Middle frontal gyrus (tissue), 1 donor: ENCODE results near the gene KMO.

Source experiments
- DNase-seq: peaks from one replicate; pipeline ENCODE4 v3.0.0-alpha.2; 2015; ENCODE audit warnings: low spot score; ENCODE audit errors: extremely low spot score

Gene KMO

GRCh38 chr1:241536969-241537368 is 4.8 kb downstream of the KMO start:
- no peak for DNase-seq

GRCh38 chr1:241542199-241542907 is 10.2 kb downstream of the KMO start:
- no peak for DNase-seq

- no peak for DNase-seq
Observed at GRCh38 chr1:241548008-241548407, 15.8 kb downstream of the KMO start.

- no peak for DNase-seq
Observed at GRCh38 chr1:241550318-241550717, 18.1 kb downstream of the KMO start.

- no peak for DNase-seq
Observed at GRCh38 chr1:241551759-241552638, 19.8 kb downstream of the KMO start.

GRCh38 chr1:241553886-241554592 is 21.9 kb downstream of the KMO start:
- no peak for DNase-seq

- DNase-seq: no peak
Observed at GRCh38 chr1:241555526-241555925, 23.3 kb downstream of the KMO start.

- DNase-seq: no peak
Observed at GRCh38 chr1:241557031-241557430, 24.9 kb downstream of the KMO start.

- no peak for DNase-seq
Observed at GRCh38 chr1:241557551-241558193, 25.5 kb downstream of the KMO start.

- DNase-seq: no peak
Observed at GRCh38 chr1:241560146-241560848, 28.1 kb downstream of the KMO start.

GRCh38 chr1:241560849-241561187 is 28.6 kb downstream of the KMO start:
- no peak for DNase-seq

GRCh38 chr1:241569848-241570247 is 37.7 kb downstream of the KMO start:
- no peak for DNase-seq

- no peak for DNase-seq
Observed at GRCh38 chr1:241574154-241574553, 42.0 kb downstream of the KMO start.

- no peak for DNase-seq
Observed at GRCh38 chr1:241579434-241579833, 47.3 kb downstream of the KMO start.

- DNase-seq: no peak
Observed at GRCh38 chr1:241582921-241583321, 50.7 kb downstream of the KMO start.

- DNase-seq: no peak
Observed at GRCh38 chr1:241586905-241587512, 54.8 kb downstream of the KMO start.

GRCh38 chr1:241589521-241589920 is 57.3 kb downstream of the KMO start:
- DNase-seq: no peak

- no peak for DNase-seq
Observed at GRCh38 chr1:241590719-241591118, 58.5 kb downstream of the KMO start.

- DNase-seq: no peak
Observed at GRCh38 chr1:241591317-241591716, 59.1 kb downstream of the KMO start.

- DNase-seq: no peak
Observed at GRCh38 chr1:241591736-241592135, 59.6 kb downstream of the KMO start.
